CD14-positive monocyte (primary cell): Measurements from ENCODE around the gene MKRN2OS. TPM values are rescaled to one million over a fixed set of nuclear protein-coding genes. Genes with fewer than 3 reads are reported as not detected.

Experiments used
- DNase-seq, 3 donors: peaks; one replicate each; pipeline ENCODE4 v3.0.0-alpha.2; 2011 to 2022
- H2AFZ ChIP-seq: 2 replicates; pipeline ENCODE4 v1.6.0; 2012; ENCODE audit warnings: mild to moderate bottlenecking, low read depth, low read length, inconsistent platforms; ENCODE audit not compliant: insufficient read depth, poor library complexity, severe bottlenecking
- H3K27ac ChIP-seq, 2 donors: 1 replicate in 1 of 2; 2 replicates in 1 of 2; pipeline ENCODE4 v1.5.1; 2012 to 2013; ENCODE audit warnings: low read length in 2 of 2, control low read depth in 1 of 2, inconsistent platforms in 1 of 2, low read depth in 1 of 2, mild to moderate bottlenecking in 1 of 2
- H3K27me3 ChIP-seq, 2 donors: one replicate each; pipeline versions ENCODE4 v1.6.0 to v1.6.1; 2011 to 2013; ENCODE audit warnings: low read length in 2 of 2; ENCODE audit not compliant: control insufficient read depth in 2 of 2, insufficient read depth in 2 of 2
- H3K36me3 ChIP-seq, 2 donors: replicated peaks in 1 of 2; 1 replicate in 1 of 2; 2 replicates in 1 of 2; pipeline versions ENCODE4 v1.5.1 to v1.6.1; 2012 to 2013; ENCODE audit warnings: low read length in 2 of 2, control low read depth in 1 of 2, inconsistent platforms in 1 of 2, mild to moderate bottlenecking in 1 of 2; ENCODE audit not compliant: insufficient read depth in 2 of 2, control insufficient read depth in 1 of 2
- H3K4me1 ChIP-seq, 2 donors: 1 replicate in 1 of 2; 2 replicates in 1 of 2; pipeline versions ENCODE4 v1.5.1 to v1.6.1; 2012 to 2013; ENCODE audit warnings: low read length in 2 of 2, control low read depth in 1 of 2, inconsistent platforms in 1 of 2, mild to moderate bottlenecking in 1 of 2, moderate library complexity in 1 of 2; ENCODE audit not compliant: insufficient read depth in 2 of 2, control insufficient read depth in 1 of 2
- H3K4me2 ChIP-seq: replicated peaks from 2 replicates; pipeline ENCODE3; 2012; ENCODE audit warnings: low read length, moderate library complexity, mild to moderate bottlenecking; ENCODE audit not compliant: poor library complexity, severe bottlenecking; ENCODE audit errors: extremely low read depth
- H3K4me3 ChIP-seq, 3 experiments: fragments of 200-600 bp in 1 of 3; sonication (generic) in 1 of 3; replicated peaks in 1 of 3; 1 replicate in 2 of 3; 2 replicates in 1 of 3; pipeline ENCODE4 v1.5.1; 2011 to 2013; ENCODE audit warnings: low read length in 3 of 3, mild to moderate bottlenecking in 3 of 3, control low read depth in 2 of 3, low read depth in 2 of 3, inconsistent platforms in 1 of 3, moderate library complexity in 1 of 3
- H3K79me2 ChIP-seq: 2 replicates; pipeline ENCODE4 v1.6.0; 2012; ENCODE audit warnings: mild to moderate bottlenecking, control low read depth, inconsistent platforms, low read length, moderate library complexity; ENCODE audit not compliant: insufficient read depth
- H3K9ac ChIP-seq: 2 replicates; pipeline ENCODE4 v1.6.0; 2017; ENCODE audit warnings: low read length, mild to moderate bottlenecking; ENCODE audit not compliant: insufficient read depth, poor library complexity, severe bottlenecking
- H3K9me3 ChIP-seq, 2 donors: replicated peaks in 1 of 2; 1 replicate in 1 of 2; 2 replicates in 1 of 2; pipeline versions ENCODE4 v1.5.1 to v1.6.1; 2012 to 2013; ENCODE audit warnings: low read length in 2 of 2, control low read depth in 1 of 2; ENCODE audit not compliant: control insufficient read depth in 1 of 2, insufficient read depth in 1 of 2
- H4K20me1 ChIP-seq: 2 replicates; pipeline ENCODE4 v1.6.0; 2012; ENCODE audit warnings: mild to moderate bottlenecking, low read length, control low read depth, moderate library complexity; ENCODE audit not compliant: insufficient read depth
- H3K27ac Mint-ChIP-seq, 7 donors: one replicate each; pipeline ENCODE4 v1.8.0; 2020; ENCODE audit warnings: mild to moderate bottlenecking in 7 of 7, mixed read lengths in 7 of 7, moderate library complexity in 6 of 7, inconsistent platforms in 2 of 7
- H3K27me3 Mint-ChIP-seq, 3 donors: one replicate each; pipeline ENCODE4 v1.8.0; 2021 to 2022; ENCODE audit warnings: low read depth in 3 of 3, mild to moderate bottlenecking in 3 of 3, mixed read lengths in 3 of 3, moderate library complexity in 3 of 3, inconsistent platforms in 1 of 3
- H3K36me3 Mint-ChIP-seq, 2 donors: one replicate each; pipeline ENCODE4 v1.8.0; 2020; ENCODE audit warnings: mixed read lengths in 2 of 2, inconsistent platforms in 1 of 2, mild to moderate bottlenecking in 1 of 2
- H3K4me1 Mint-ChIP-seq: one replicate; pipeline ENCODE4 v1.8.0; 2020; ENCODE audit warnings: mild to moderate bottlenecking, mixed read lengths
- H3K4me3 Mint-ChIP-seq, 2 donors: one replicate each; pipeline ENCODE4 v1.8.0; 2020; ENCODE audit warnings: mild to moderate bottlenecking in 2 of 2, mixed read lengths in 2 of 2, moderate library complexity in 1 of 2
- H3K9me3 Mint-ChIP-seq, 7 donors: one replicate each; pipeline ENCODE4 v1.8.0; 2020 to 2022; ENCODE audit warnings: mixed read lengths in 7 of 7, mild to moderate bottlenecking in 6 of 7, moderate library complexity in 6 of 7, inconsistent platforms in 2 of 7
- CTCF ChIP-seq: fragments of 200-600 bp; IDR thresholded peaks from one replicate; pipeline ENCODE4 v1.8.0; 2022; ENCODE audit warnings: antibody characterized with exemption, mild to moderate bottlenecking
- WGBS: methylation state at CpG from one replicate; pipeline ENCODE4 v1.1.5; 2013; ENCODE audit warnings: missing lambda C conversion rate; ENCODE audit not compliant: insufficient coverage; 5-methylcytosine and 5-hydroxymethylcytosine counted together
- intact Hi-C, 2 donors: fragments of 100-400 bp; cut with micrococcal nuclease; formaldehyde crosslinking; loops; one replicate each; pipeline versions ENCODE4 v1.15.0 to v1.15.1; 2023
- polyA plus RNA-seq, 3 donors: library from polyadenylated mRNA; depleted of rRNA in 1 of 3; unstranded in 2 of 3; stranded (reverse) in 1 of 3; fragments of 300-500 nt in 2 of 3; fragments of >200 nt in 1 of 3; fragmentation: Illumina TruSeq in 2 of 3; gene quantifications; 1 replicate in 2 of 3; 2 replicates in 1 of 3; pipeline ENCODE4 v1.2.3, GENCODE V29; 2012 to 2021

The MKRN2OS gene
- polyA plus RNA-seq, 3 donors: not detected

DNA sequence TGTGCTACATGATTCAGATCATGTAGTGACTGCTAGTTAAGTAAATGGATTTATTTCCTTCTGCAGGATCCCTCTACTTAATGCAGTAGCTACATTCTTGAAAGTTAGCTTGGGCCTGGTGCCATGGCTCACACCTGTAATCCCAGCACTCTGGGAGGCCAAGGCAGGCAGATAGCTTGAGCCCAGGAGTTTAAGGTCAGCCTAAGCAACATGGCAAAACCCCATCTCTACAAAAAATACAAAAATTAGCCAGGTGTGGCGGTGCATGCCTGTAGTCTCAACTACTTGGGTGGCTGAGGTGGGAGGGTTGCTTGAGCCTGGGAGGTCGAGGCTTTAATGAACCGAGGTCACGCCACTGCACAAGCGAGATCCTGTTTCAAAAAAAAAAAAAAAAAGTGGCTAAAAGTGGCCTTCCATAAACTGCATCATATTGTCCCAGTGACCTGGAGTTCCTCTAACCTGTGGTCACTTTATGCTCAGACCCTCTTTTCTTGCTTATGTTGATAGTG is 39.0 kb downstream of the MKRN2OS start:
- no peak overlapping the region for H3K4me3 Mint-ChIP-seq
- H3K9me3 Mint-ChIP-seq: no peaks in the 10 kb centered on the region
- DNase-seq: no peak
- TF ChIP-seq CTCF: no peak
- no peak overlapping the region for H3K4me3 ChIP-seq
- H3K4me1 Mint-ChIP-seq: peaks cover 10% of the 10 kb centered on the region
- H3K9me3 ChIP-seq: no peaks in the 10 kb centered on the region
- H3K4me2 ChIP-seq: no peak overlapping the region
- peaks cover 45 to 48% of the 10 kb centered on the region in 2 donors for H3K36me3 Mint-ChIP-seq
- H3K36me3 ChIP-seq: peaks cover 3 to 44% of the 10 kb centered on the region in 2 donors
- no peaks in the 10 kb centered on the region for H3K27me3 Mint-ChIP-seq
- peaks cover 9 to 10% of the 10 kb centered on the region in 2 donors for H3K4me1 ChIP-seq
- H3K27me3 ChIP-seq: no peaks in the 10 kb centered on the region
- no peaks in the 10 kb centered on the region for H3K79me2 ChIP-seq
- intact Hi-C loops: no loop called here
- no peak overlapping the region for H2AFZ ChIP-seq
- H3K27ac ChIP-seq: no peak overlapping the region
- H3K27ac Mint-ChIP-seq: no peak overlapping the region
- no peak overlapping the region for H3K9ac ChIP-seq
- WGBS: 100% methylated on average over 2 of the region's 5 CpGs
- H4K20me1 ChIP-seq: no peaks in the 10 kb centered on the region

DNA sequence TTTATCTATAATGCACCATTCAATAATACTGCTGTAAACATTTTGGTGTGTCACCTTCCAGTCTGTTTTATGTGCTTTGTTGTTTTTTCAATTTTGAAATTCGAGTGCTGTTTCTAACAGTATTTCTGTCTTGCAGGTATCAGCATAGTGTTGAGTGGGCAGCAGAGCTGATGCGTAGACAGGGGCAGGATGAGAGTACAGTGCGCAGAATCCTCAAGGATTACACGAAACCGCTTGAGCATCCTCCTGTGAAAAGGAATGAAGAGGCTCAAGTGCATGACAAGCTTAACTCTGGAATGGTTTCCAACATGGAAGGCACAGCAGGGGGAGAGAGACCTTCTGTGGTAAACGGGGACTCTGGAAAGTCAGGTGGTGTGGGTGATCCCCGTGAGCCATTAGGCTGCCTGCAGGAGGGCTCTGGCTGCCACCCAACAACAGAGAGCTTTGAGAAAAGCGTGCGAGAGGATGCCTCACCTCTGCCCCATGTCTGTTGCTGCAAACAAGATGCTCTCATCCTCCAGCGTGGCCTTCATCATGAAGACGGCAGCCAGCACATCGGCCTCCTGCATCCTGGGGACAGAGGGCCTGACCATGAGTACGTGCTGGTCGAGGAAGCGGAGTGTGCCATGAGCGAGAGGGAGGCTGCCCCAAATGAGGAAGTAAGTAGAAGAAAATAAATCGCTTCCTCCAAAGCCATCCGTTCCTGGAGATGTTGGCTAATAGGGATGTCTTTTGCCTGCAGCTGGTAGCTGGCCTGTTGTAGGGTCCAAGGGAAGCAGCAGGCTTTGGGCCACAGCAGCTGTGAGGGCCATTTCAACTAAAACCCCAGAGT is 42.0 kb downstream of the MKRN2OS start:
- H3K27me3 Mint-ChIP-seq: peaks cover 0 to 2% (median 0%) of the 10 kb centered on the region in 3 donors
- no peak for TF ChIP-seq CTCF
- Histone ChIP-seq H3K4me3 (no peak overlapping the region), H3K27ac (no peak overlapping the region), H3K79me2 (no peaks in the 10 kb centered on the region), H3K27me3 (no peaks in the 10 kb centered on the region), H2AFZ (peak overlapping the region; percentile 57), H3K9me3 (no peaks in the 10 kb centered on the region), H3K4me2 (peak overlapping the region; percentile 19), H3K4me1 (peaks cover 9 to 10% of the 10 kb centered on the region in 2 donors), H3K36me3 (peaks cover 28 to 57% of the 10 kb centered on the region in 2 donors), H3K9ac (no peak overlapping the region), H4K20me1 (no peaks in the 10 kb centered on the region)
- peak; percentile 54 to 64 (median 59) for DNase-seq
- peaks cover 46 to 49% of the 10 kb centered on the region in 2 donors for H3K36me3 Mint-ChIP-seq
- H3K4me3 Mint-ChIP-seq: peak overlapping the region in 1 of 2 donors; percentile 52
- peak overlapping the region in 1 of 7 donors; percentile 36 for H3K27ac Mint-ChIP-seq
- no peaks in the 10 kb centered on the region for H3K9me3 Mint-ChIP-seq
- intact Hi-C loops: no loop called here
- 53% methylated on average over 14 of the region's 18 CpGs for WGBS
- peaks cover 10% of the 10 kb centered on the region for H3K4me1 Mint-ChIP-seq
